GM21515 (cell line): ENCODE results near the gene ESRRA.
A peak's percentile ranks its signal among the peaks of the same experiment; 100 is the strongest.

Experiments
- ATAC-seq: cut with Tn5 transposase; IDR thresholded peaks from one replicate; pipeline ENCODE4 v1.9.1; 2021; ENCODE audit not compliant: unreplicated experiment

Gene ESRRA

DNA sequence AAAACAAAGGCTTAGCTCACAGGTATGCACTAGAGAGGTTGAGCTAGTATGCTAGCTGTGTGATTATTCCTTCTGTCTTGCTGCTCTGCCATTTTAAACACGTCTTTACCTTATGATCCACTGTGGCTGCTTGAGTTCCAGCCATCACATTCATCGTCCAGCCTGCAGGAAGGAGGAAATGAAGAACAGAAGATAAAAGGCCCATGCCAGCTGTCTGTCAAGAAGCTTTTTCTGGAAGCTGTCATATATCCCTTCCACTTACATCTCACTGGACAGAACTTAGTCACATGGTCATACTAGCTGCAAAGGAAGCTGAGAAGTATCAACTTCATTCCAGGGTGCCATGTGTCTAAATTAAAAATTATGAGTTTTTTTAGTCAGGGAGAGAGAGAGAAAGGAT is 22.1 kb downstream of the ESRRA start:
- no peak for ATAC-seq

DNA sequence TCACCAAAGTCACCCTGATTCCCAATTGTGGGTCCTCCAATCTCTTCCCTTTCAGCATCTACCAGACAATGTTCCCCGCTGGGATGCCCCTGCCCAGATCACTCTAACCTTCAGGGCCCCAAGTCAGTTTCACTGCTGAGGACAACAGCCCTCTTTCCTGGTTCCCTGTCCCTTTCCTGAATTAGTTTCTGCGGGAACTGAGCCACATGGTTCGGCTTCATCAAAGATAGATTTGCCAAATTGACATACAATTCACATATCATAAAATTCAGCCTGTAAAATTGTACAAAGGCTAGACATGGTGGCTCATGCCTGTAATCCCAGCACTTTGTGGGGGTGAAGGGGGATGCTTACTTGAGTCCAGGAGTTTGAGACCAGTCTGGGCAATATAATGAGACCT is 22.7 kb downstream of the ESRRA start:
- no peak for ATAC-seq

DNA sequence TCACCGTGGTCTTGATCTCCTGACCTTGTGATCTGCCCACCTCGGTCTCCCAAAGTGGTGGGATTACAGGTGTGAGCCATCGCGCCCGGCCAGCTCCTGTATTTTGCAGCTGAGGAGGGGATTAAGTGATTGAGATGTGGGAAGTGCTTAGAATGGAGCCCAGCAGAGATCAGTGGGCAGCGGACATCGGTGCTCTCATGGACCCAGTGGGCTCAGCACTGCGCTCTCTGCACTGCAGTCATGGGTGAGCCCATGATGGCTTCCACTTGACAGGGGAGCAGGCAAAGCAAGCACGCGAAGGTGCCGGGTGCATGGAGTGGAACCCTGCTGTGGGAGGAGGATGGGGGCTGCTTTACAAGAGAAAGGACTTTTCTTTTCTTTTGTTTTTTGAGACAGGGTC is 25.6 kb downstream of the ESRRA start:
- no peak for ATAC-seq

DNA sequence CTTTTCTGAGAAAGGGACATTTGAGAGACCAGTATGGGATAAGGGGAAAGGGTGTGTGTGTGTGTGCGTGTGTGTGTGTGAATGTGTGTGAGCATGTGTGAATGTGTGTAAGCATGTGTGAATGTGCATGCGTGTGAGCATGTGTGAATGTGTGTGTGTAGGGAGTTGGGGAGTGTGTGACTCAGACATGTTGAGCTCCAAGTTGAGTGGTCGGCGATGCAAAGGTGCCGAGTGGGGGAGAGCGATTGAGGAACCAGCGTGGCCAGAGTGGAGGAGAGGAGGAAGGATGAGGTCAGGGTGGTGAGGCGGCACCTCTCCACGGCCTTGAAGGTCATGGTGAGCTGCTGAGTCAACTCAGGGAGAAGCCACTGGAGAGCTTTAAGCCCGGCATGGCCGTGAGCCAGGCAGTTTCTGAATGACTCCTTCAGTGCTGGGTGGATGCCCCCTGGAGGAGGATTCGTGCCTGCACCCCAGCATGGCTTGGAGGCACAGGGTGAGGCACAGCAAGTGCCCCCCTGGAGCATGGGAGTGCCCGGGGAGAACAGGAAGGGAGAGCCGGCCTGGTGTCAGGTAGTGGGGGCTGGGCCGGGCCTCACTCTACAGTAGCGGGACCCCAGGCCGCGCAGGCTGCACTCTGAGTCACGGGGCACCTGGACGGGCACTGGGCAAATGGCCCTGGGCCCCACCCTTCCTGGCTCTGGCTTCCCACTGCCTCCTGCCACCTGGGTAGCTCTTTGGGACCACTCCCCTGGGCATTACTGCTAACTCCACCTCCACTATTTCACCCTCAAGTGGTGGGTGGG is 26.4 kb downstream of the ESRRA start:
- ATAC-seq, result peak; percentile 44

DNA sequence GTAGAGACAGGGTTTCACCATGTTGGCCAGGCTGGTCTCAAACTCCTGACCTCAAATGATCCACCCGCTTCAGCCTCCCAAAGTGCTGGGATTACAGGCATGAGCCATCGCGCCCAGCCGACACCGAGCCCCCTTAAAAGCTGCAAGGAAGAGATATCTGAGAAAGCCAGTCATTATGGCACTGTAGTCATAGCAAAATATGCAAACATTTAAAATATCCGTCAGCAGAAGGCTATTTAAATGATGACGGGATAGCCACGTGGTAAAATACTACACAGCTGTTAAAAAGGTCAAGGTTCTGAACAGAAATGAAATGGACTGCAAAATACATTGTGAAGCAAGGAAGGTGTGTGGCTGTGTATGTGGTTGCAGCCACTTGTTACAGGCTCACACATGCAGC is 28.2 kb downstream of the ESRRA start:
- no peak for ATAC-seq

DNA sequence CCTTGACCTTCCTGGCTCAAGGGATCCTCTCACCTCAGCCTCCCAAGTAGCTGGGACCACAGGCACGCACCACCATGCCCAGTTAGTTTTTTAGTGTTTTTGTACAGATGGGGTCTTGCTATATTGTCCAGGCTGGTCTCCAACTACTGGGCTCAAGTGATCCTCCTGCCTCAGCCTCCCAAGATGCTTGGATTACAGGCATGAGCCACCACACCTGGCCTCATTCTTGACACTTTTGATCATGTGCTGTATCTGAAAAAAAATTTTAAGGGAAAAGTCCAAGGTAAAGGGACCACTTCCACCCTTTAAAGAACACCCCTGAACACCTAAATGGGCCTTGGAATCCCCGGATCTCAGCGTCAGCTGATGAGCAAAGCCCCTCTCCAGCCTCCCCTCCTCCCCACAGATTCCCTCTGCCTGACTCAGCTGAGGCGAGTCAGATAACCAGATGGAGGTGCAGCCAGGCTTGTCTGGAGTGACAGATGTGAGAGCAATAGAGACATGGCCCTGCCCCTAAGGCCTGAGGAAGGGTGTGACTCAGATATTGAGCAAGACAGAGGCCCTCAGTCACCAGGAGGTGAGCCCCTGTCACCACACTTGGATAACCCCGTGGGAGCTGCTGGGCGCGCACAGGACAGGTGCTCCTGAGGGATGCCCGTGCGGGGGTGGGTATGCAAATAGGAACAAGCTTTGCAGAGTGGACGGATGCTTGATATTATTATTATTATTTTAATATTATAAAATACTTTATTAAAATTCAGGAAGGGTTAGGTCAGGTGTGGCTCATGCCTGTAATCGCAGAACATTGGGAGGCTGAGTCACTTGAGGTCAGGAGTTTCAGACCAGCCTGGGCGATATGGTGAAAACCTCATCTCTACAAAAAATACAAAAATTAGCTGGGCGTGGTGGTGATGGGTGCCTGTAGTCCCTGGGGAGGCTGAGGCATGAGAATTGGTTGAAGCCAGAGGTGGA is 29.7 kb downstream of the ESRRA start:
- ATAC-seq, result peak; percentile 67

DNA sequence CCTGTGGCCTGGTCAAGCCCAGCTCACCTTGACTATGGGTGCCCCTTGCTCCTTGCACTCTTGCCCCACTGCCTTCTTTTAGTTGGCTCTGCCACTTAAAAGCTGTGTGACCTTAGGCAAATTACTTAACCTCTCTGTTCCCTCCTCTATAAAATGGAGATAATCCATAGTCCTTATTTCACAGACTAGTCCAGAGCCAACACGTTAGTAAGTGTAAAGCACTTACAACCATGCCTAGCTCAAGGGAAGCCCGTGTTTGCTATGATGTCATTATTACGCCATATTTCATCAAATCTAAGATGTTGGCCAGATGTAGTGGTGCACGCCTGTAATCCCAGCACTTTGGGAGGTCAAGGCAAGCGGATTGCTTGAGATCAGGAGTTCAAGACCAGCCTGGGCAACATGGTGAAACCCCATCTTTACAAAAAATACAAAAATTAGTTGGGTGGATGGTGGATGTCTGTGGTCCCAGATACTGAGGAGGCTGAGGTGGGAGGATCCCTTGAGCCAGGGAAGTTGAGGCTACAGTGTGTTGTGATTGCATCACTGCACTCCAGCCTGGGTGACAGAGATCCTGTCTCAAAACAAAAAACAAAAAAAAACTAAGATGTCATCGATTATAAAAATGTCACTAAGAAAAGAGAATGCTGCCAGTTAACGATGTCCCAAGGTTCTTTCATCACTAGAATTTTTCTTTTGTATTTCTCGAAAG is 32.4 kb downstream of the ESRRA start:
- no peak for ATAC-seq

DNA sequence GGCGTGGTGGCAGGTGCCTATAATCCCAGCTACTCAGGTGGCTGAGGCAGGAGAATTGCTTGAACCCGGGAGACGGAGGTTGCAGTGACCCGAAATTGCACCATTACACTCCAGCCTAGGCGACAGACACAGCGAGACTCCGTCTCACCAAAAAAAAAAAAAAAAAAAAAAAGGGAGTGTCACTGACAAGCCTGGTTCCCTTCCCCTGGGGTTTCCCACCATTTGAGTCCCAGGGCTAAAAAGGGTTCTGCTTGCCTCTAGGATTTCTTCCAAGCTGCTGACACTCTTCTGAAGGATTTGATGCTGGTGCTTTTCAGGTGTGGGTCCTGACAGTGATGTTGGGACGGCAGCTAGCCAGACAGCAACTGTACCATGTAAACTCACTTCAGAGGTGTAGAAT is 33.4 kb downstream of the ESRRA start:
- no peak for ATAC-seq

DNA sequence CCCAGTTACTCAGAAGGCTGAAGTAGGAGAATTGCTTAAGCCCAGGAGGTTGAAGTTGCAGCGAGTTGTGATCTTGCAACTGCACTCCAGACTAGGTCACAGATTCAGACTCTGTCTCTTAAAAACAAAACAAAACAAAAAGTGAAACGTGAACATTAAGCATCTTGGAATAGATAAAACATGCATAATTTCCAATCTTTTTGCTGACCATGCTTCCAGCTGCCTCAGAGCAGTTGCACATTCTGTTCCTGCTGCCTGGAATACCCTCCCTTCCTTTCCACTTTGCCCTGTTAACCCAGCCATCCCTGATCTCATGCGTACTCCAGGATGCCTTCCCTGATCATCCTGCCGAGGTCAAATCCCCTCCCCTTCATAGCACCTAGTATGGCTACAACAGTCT is 34.0 kb downstream of the ESRRA start:
- ATAC-seq, result no peak

DNA sequence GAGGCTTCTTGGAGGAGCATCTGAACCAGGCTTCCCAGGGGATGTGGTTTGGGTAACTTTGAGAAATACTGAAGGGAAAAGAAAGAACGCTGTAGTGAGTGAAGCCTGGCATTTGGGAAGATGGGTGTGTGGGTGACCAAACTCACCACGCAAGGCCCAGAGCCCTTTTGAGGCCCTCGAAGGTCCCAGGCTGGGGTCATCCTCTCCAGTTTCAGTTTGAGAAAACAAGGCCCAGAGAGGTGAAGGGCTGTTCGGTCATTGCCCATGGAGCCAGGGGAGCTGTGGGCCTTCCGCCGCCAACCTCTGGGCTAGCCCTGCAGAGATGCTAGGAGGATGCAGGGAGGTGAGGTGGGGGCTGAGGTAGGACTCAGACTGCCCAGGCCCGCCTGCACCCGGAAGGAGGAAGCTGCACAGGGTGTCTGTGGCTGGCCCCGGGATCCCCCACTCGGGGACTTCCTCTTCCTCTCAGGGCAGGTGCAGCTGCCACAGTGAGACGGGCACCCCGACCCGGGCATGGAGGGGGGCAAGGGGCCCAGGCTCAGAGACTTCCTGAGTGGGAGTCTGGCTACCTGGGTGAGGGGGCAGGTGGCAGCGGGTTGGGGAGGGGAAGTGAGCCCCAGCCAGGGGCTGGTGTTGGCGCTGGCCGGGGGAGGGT is 34.6 kb downstream of the ESRRA start, which contains the start of gene CCDC88B:
TSS of gene CCDC88B (plus strand) at position 451 of the 655 bp plus-strand sequence. CDS start at position 514, 63 bp downstream.
- ATAC-seq, result no peak

DNA sequence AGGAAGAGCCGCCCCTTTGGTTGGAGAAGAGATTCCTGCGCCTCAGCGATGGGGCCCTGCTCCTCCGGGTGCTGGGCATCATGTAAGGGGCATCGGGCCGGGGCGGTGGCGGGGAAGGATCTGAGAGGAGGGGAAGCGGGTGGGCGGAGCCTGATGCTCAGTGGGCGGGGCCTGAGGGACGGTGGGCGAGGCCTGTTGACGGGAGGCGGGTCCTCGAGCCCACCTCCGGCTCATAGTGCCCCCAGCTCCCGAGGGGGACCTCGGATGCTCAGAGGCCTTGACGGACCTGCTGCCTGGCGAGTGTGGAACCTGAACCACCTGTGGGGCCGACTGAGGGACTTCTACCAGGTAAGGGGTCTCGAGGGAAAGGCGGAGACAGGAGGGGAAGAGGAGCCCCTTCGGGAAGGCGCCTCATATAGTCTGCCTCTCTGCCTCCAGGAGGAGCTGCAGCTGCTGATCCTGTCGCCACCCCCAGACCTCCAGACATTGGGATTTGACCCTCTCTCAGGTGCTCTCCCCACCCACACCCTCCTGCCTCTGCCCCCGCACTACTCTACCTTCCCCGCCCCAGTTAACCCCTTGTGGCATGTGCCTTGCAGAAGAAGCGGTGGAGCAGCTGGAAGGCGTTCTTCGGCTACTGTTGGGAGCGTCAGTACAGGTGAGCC is 35.5 kb downstream of the ESRRA start:
- no peak for ATAC-seq

DNA sequence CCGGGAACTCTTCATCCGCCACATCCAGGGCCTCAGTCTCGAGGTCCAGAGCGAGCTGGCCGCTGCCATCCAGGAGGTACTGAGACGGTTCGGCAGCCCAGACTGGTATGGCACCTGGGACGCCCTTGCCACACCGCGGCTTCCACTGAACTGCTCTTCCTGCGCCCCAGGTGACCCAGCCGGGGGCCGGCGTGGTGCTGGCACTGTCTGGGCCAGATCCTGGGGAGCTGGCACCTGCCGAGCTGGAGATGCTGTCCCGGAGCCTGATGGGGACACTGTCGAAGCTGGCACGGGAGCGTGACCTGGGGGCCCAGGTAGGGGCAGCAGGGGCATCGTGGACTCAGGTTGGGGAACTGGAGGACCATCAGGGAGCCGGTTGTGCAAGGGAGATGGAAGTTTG is 36.1 kb downstream of the ESRRA start:
- ATAC-seq, result no peak

DNA sequence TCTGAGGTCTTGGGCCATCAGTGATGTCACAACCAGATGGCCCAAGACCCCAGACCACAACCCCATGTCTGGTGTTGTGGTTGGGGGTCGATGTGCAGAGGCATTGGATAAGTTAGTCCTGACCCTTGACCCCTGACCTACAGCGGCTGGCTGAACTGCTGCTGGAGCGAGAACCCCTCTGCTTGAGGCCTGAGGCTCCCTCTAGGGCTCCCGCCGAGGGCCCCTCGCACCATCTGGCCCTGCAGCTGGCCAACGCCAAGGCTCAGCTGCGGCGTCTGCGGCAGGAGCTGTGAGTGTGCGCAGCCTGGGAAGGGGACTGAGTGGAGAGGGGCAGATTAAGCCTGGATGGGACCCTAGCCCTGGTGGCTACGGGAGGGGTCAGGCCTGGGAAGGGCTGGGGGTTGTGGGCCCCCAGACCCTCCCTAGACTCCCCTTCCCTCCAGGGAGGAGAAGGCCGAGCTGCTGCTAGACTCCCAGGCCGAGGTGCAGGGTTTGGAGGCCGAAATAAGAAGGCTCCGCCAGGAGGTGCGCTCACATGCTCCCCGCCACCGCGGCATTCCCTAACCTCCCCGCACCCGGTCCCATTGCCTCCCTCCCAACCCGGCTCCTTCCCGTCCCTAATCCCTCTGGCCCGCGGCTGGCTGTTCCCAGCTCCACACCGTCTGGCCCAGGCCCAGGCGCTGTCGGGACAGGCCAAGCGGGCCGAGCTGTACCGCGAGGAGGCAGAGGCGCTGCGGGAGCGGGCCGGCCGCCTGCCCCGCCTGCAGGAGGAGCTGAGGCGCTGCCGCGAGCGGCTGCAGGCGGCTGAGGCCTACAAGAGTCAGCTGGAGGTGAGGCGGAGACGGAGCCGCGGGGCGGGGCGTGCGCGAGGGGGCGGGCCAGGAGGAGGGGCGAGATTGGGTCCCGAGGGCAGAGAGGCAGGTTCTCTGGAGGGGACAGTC is 36.8 kb downstream of the ESRRA start:
- no peak for ATAC-seq

DNA sequence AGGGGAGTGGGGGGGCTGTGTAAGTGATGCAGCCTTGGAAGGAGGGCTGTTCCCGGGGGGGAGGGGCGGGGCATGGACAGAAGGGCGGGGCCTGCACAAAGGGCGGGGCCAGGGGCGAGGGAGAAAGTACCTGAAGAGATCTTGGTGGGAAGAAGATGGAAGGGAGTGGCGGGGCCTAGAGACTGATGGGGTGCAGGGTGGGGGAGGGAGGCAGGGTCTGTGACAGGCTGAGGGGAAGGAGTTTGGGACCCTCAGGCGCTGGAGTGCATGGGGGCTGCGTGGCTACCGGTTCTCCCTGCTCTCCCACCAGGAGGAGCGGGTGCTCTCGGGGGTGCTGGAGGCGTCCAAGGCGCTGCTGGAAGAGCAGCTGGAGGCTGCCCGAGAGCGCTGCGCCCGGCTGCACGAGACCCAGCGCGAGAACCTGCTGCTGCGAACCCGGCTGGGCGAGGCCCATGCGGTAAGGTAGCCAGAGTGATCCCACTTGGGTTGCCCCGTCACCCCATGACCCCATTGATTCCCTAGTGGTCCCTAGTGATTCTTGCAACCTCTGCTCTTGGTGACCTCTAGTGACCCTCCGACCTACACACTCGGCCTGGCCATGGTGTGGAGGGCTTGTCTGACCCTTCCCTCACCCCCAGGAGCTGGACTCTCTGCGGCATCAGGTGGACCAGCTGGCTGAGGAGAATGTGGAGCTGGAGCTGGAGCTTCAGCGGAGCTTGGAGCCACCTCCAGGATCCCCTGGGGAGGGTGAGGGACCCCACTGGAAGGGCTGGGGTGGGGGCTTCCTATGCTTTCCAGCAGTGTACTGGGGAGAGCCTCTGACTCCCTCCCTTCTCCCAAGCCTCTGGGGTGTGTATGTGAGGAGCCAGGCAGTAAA is 37.8 kb downstream of the ESRRA start:
- ATAC-seq, result no peak

DNA sequence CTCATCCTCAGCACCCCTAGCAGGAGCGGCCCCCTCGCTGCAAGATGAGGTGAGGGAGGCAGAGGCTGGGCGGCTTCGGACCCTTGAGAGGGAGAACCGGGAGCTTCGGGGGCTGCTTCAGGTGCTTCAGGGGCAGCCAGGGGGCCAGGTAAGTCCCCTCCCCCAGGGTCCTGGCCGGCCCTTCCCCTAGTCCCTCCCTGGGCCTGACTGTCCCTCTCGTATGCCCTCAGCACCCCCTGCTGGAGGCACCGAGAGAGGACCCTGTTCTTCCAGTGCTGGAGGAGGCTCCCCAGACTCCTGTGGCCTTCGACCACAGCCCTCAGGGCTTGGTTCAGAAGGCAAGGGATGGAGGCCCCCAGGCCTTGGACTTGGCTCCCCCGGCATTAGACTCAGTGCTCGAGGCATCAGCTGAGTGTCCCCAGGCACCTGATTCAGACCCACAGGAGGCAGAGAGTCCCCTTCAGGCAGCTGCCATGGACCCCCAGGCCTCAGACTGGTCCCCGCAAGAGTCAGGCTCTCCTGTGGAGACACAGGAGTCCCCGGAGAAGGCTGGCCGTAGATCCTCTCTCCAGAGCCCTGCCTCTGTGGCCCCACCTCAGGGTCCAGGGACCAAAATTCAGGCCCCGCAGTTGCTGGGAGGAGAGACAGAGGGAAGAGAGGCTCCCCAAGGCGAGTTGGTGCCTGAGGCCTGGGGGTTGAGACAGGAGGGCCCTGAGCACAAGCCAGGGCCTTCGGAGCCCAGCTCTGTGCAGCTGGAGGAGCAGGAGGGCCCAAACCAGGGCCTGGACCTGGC is 38.6 kb downstream of the ESRRA start:
- ATAC-seq, result no peak

DNA sequence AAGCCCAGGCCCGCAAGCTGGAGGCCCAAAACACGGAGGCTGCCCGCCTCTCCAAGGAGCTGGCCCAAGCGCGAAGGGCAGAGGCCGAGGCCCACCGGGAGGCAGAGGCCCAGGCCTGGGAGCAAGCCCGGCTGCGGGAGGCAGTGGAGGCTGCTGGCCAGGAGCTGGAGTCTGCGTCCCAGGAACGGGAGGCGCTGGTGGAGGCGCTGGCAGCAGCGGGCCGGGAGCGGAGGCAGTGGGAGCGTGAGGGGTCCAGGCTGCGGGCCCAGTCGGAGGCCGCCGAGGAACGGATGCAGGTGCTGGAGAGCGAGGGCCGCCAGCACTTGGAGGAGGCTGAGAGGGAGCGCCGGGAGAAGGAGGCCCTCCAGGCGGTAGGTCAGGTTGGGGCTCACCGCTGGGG is 39.5 kb downstream of the ESRRA start:
- no peak for ATAC-seq

DNA sequence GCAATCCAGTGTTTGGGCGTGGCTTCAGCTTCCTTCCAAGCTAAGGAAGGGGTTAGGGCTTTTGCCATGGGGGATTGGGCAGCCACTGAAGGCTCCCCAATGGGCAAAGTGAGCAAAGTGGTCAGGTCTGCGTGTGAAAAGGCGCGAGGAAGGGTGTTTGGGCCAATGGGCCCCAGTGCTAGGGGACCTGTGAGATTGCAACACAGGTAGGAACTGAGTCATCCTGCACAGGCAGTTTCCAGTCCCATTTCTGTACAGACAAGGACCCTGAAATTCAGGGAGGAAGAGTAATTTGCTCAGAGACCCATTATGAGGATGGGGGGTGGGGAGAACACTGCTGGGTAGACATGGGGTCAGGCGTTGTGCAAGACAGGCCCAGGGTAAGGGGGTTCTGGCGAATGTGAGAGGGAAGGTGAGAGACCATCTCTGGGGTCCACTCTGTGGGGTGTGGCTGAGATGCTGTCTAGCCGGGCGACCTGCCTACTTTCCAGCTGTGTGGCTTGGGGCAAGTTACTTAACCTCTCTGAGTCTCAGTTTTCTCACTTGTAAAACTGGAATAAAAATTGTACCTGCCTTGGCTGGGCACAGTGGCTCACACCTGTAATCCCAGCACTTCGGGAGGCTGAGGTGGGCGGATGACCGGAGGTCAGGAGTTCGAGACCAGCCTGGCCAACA is 42.0 kb downstream of the ESRRA start:
- ATAC-seq, result no peak
